Suprapubic skin (tissue), 3 donors: ENCODE measurements around the gene KYNU.

ENCODE experiments used
- EP300 ChIP-seq: sonication (generic); formaldehyde crosslinking; IDR thresholded peaks from one replicate; pipeline ENCODE4 v1.6.1; 2017; ENCODE audit warnings: antibody characterized with exemption
- POLR2A ChIP-seq, 2 donors: fragments of 450-650 bp; IDR thresholded peaks; one replicate each; pipeline ENCODE4 v1.6.1; 2017; ENCODE audit warnings: antibody characterized with exemption in 2 of 2, mild to moderate bottlenecking in 2 of 2, moderate library complexity in 2 of 2
- TF ChIP-seq, protein P1 (sequence below), 2 donors: fragments of 200-600 bp in 1 of 2; fragments of 450-650 bp in 1 of 2; sonication (generic) in 1 of 2; IDR thresholded peaks; one replicate each; pipeline ENCODE4 v1.5.1; 2016 to 2019; ENCODE audit warnings: antibody characterized with exemption in 2 of 2, mild to moderate bottlenecking in 1 of 2, moderate library complexity in 1 of 2

DNA sequence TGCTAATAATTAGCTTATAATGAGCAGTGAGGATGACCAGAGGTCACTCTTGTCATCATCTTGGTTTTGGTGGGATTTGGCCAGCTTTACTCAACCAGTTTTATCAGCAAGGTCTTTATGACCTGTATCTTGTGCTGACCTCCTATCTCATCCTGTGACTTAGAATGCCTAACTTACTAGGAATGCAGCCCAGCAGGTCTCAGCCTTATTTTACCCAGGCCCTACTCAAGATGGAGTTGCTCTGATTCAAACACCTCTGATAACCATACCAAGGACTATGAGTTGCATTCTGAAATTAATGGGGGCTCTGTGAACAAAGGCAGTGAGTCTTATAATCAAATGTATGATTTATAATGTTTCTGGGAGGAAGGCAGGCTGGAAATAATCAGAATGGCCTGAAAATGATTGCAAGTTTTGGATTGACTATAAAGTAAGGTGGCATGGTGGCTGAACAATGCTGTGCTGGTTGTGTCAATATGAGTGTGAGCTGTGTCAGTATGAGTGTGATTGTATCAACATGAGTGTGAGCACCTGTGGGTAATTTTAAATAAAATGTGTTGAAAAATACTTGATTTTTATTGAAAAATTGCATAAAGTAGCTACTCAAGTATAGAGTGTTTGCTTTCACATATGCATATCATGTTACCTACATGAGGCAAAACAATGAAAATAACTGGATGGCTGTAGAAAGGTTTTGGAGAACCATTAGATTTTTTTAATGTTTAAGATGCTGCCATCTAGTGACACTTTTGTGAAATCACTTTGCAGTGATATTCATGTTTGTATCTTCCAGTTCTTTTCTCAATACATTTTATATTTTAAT is 103.0 kb downstream of the KYNU start:
- TF ChIP-seq, protein P1, sequence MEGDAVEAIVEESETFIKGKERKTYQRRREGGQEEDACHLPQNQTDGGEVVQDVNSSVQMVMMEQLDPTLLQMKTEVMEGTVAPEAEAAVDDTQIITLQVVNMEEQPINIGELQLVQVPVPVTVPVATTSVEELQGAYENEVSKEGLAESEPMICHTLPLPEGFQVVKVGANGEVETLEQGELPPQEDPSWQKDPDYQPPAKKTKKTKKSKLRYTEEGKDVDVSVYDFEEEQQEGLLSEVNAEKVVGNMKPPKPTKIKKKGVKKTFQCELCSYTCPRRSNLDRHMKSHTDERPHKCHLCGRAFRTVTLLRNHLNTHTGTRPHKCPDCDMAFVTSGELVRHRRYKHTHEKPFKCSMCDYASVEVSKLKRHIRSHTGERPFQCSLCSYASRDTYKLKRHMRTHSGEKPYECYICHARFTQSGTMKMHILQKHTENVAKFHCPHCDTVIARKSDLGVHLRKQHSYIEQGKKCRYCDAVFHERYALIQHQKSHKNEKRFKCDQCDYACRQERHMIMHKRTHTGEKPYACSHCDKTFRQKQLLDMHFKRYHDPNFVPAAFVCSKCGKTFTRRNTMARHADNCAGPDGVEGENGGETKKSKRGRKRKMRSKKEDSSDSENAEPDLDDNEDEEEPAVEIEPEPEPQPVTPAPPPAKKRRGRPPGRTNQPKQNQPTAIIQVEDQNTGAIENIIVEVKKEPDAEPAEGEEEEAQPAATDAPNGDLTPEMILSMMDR (IDR thresholded peaks at IDR 0.05): peak; percentile 7 to 36
- TF ChIP-seq POLR2A (IDR thresholded peaks at IDR 0.05) (no peak), EP300 (no peak)
